Kasumi-1 (cell line): ENCODE data around the gene HORMAD2.

Source experiments
- DNase-seq, 2 experiments: peaks; one replicate each; lab custom pipeline; 2025; lab: John Stamatoyannopoulos, UW

HORMAD2 gene

DNA sequence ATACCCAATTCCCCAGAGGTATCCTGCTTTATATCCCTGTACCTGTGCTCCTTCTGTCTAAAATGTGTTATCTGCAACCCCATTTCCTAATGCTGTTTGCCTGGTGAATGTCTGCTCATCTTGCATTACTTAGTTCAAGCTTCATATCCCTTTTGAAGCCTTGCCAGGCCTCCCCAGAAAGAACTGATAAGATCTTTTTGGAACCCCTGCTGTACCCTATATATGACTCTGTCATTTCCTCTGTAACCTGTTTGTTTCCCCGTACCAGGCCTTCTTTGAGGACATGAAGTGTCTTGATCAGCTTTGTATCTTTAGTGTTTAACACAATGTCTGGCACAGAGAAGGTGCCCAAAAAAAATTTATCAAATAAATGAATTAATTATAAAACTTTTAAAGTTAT lies 88.7 kb downstream of the HORMAD2 start:
- DNase-seq = no peak

DNA sequence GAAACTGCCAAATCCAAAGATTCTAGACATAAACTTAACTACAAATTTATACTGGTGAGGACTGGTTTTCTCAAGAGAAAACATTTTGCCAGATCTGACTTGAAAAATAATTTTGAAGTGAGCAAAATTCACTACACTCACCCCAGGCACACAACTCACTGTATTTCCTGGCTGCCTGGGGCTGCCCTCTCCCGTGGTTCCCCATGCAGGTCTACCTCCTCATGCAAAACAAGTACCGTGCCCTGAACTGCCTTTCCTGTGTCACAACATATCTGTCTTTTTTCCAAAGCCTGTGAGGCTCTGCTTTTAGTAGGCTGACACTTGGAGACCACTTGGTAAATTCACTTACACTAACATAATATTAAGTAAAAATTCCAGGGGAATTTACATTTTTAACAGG lies 89.9 kb downstream of the HORMAD2 start:
- no peak for DNase-seq

DNA sequence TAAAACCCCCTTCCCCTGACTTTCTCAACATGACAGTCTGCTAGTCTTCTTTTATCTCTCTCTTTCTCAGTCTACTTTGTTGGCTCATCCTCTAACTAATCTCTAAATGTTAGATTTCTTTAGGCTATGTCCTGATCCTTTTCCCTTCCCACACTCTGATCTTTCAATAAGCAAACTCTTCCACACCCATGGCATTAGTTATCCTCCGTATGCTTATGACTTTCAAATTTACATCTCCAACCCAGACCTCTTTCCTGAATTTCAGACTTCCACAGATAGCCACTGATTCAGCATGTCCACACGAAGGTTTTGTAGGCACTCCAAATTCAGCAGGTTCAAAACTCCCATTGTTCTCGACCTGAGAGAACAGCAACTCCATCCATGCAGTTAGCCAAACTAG lies 90.7 kb downstream of the HORMAD2 start:
- DNase-seq = no peak

- DNase-seq = no peak
Measured at GRCh38 chr22:30175690-30176288, 95.5 kb downstream of the HORMAD2 start.

DNA sequence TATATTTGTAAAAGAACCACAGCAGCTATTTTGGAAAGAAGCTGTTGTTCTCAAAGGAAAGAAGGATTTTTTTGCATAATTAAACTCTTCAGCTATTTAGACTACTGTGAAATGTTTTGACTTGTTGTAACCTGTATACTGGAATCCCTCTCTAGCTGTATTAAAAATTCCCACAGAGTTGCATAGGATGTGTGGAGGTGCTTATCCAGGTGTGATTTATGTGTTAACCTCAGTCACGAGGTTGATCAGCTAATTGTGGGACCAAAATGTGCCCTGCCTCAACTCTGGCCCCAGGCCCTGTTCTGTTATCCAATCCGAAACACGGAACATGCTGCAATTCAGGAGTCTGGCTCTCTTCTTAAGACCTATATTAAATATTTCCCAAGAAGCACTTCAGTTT lies 96.2 kb downstream of the HORMAD2 start:
- DNase-seq = no peak

GRCh38 chr22:30178181-30179126 lies 98.2 kb downstream of the HORMAD2 start:
- DNase-seq = no peak

DNA sequence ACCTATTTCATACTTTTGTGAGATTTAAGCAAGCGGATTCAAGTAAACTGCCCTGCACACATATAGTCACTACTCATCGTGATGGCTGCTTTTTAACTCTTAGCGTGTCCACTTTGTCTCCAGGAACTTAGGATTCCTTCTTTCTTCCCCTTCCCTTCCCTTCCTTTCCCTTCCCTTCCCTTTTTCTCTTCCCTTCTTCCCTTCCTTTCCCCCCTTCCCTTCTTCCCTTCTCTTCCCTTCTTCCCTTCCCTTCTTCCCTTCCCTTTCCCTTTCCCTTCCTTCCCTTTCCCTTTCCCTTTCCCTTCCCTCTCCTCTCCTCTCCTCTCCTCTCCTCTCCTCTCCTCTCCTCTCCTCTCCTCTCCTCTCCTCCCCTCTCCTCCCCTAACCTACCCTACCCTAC lies 100.4 kb downstream of the HORMAD2 start:
- no peak for DNase-seq

GRCh38 chr22:30181459-30182349 lies 101.4 kb downstream of the HORMAD2 start:
- no peak for DNase-seq

GRCh38 chr22:30182350-30182745 lies 102.1 kb downstream of the HORMAD2 start:
- DNase-seq = no peak

- no peak for DNase-seq
Measured at GRCh38 chr22:30182815-30183214, 102.6 kb downstream of the HORMAD2 start.

GRCh38 chr22:30183271-30183670 lies 103.0 kb downstream of the HORMAD2 start:
- DNase-seq = no peak

DNA sequence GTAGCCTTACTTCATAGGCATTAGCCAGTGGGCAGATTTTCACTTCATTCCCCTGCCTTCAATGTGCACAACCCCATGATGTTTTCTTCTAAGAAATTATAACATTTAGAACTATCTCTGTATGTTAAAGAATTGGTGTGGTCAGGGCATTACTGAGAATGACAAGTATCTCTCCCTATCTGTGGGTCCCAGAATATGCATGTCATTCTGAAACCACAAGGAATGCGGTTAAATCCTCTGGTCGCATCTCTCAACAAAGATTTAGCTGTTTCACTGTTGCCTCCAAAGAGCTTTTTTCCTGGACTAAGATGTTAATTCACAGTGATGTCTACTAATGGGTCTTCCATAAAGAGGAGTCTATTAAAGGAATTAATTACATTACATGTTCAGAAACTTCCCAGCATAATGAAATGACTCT lies 103.6 kb downstream of the HORMAD2 start:
- no peak for DNase-seq

DNA sequence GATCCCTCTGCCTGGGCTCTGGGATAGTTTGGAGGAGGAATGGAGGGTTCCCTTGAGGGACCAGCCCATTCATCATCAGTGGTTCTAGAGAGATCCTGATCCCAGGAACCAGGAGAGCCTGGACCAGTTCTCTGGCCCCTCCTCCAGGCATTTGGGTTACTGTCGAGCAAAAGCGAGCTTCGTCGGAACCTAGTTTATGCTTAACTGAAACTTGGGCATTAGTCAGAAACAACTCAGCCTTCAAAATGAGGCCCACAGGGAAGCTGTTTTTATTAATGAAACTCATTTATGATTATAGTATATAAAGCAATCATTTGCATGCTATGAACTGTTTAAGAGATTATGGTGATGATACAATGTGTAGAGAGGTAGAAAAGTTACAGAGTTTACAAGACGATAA lies 104.9 kb downstream of the HORMAD2 start:
- DNase-seq = no peak

- no peak for DNase-seq
Measured at GRCh38 chr22:30185549-30185948, 105.3 kb downstream of the HORMAD2 start.

DNA sequence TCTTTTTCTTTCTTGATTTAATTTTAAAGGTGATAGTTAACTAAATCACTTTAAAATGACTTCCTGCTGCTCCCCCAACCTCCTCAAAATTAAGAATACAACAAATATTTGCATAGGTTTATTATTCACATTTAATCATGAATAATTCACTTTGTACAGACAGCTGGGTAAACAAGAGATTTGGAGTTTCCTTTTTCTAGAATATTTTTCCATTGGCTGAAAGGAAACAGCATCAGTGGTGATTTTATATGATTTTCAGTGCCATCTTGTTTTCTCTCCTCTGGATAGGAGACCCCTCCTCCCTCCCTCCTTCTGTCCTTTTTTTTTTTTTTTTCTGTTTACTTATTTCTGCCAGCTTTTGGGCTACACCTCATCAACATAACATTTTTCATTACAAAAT lies 105.8 kb downstream of the HORMAD2 start:
- DNase-seq = no peak

DNA sequence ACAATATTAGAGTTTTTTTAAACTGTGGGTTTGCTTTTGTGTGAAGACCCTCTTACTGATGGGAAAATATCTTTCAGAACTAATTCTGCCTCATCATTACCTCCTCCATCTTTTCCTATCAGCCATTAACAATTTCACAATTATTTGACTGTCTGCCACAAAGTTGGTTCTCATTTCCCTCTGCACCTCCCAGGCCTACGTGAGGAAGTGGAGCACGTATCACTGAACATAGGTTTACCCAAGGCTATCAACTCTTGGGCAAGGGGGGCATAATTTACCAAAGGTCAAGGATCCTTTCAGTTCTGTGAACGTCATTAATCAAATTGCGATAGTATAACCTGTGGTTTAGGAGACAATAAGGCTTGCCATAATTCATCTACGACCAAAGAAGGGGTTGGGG lies 106.2 kb downstream of the HORMAD2 start:
- no peak for DNase-seq

- DNase-seq = no peak
Measured at GRCh38 chr22:30187094-30187493, 106.8 kb downstream of the HORMAD2 start.

- no peak for DNase-seq
Measured at GRCh38 chr22:30187529-30188407, 107.5 kb downstream of the HORMAD2 start.

GRCh38 chr22:30188911-30189310 lies 108.6 kb downstream of the HORMAD2 start:
- no peak for DNase-seq

GRCh38 chr22:30190574-30190973 lies 110.3 kb downstream of the HORMAD2 start:
- DNase-seq = no peak

GRCh38 chr22:30191040-30191701 lies 110.9 kb downstream of the HORMAD2 start:
- no peak for DNase-seq
